ENCODE data around the gene FRG1.
"Not testable (repeated sequence)": the region's sequence is repeated elsewhere in the genome, so short reads cannot be mapped to it uniquely, and the experiment has no call there.

- TF ChIP-seq POLR2AphosphoS5 (IDR thresholded peaks at IDR 0.05; ENCODE audit: low read depth, low read length); POLR2A (IDR thresholded peaks at IDR 0.05; ENCODE audit: control extremely low read depth in 1 of 2, low read depth in 2 of 2, low read length in 2 of 2); CHD2 (IDR thresholded peaks at IDR 0.05; ENCODE audit: low read length); CEBPB (IDR thresholded peaks at IDR 0.05; ENCODE audit: low read depth, low read length); EZH2 (IDR thresholded peaks at IDR 0.05; ENCODE audit: low read depth, low read length, severe bottlenecking); CTCF (IDR thresholded peaks at IDR 0.05; ENCODE audit: control extremely low read depth in 1 of 3, insufficient read depth in 1 of 3, low read depth in 1 of 3, low read length in 3 of 3); JUND (IDR thresholded peaks at IDR 0.05; ENCODE audit: low read length); HDAC2 (IDR thresholded peaks at IDR 0.05; ENCODE audit: borderline replicate concordance in 1 of 2, low read depth in 2 of 2, low read length in 2 of 2); USF2 (IDR thresholded peaks at IDR 0.05; ENCODE audit: low read length); CHD1 (IDR thresholded peaks at IDR 0.05; ENCODE audit: low read depth, low read length): not testable (repeated sequence)
Measured at GRCh38 chr4:189942412-189942811, 1.7 kb downstream of the FRG1 start.
